Stimulated activated naive CD8-positive, alpha-beta T cell treated with anti-CD3 and anti-CD28 coated beads, Interleukin-15, Interleukin-2, amounts not matched to agents 100 U/mL and 50 U/mL, for 24 hours (primary cell): ENCODE results near the gene TRAF7.
"Not testable (repeated sequence)": the region's sequence is repeated elsewhere in the genome, so short reads cannot be mapped to it uniquely, and the experiment has no call there.

Source experiments
- ATAC-seq: fragments of 150-1000 bp; cut with Tn5 transposase; one replicate; pipeline ENCODE4 v1.10.0; 2021
- DNase-seq: peaks from one replicate; pipeline ENCODE4 v3.0.0; 2021

The TRAF7 gene

DNA sequence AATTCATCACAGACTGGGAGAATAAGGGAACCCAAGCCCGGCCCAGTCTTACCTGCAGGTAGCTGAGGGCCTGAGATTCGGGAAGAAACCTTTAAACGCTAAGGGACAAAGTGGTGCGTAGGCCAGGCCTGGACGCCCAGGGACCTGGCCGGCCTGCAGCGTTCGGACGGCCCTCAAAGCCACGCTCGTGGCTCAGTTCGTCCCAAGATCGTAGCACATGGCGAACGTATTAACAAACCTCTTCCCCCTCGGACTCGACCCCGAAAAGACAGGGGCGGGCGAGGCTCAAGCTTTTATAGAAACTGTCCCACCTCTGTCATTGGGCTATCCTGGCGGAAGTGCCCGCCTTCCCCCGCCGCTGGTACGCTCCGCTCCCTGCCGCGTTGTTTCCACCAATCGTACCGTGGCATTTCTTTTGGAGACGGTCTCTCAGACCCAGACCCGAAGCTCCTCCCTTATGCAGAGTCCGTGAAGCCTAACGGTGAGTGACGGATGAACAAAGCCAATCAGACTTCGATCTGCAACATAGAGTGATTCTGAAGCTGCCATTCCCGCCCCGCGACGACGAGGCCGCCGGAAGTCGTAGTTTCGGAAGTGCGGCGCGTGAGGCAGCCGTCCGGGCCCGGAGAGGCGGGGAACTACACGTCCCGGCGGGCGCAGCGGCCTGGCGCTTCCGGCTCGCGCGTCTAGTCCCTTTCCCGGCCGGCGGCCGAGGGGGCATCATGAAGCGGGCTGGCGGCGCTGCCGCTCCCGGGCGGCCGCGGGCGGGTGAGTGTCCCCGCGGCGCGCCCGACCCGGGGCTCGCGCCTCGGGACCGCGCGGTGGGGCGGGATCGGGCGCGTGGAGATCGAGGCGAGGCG is at the start of gene TRAF7:
Gene TRAF7 (plus strand): TSS at position 692 of the 860 bp plus-strand sequence. CDS start 8,139 bp downstream, outside the sequence.
- peak; percentile 92 for ATAC-seq

GRCh38 chr16:2106211-2106610 is 49.4 kb upstream of the TRAF7 start:
- DNase-seq, ATAC-seq: not testable (repeated sequence)

More for the DNA sequence above, at the start of gene TRAF7:
- peak; percentile 96 for DNase-seq

DNA sequence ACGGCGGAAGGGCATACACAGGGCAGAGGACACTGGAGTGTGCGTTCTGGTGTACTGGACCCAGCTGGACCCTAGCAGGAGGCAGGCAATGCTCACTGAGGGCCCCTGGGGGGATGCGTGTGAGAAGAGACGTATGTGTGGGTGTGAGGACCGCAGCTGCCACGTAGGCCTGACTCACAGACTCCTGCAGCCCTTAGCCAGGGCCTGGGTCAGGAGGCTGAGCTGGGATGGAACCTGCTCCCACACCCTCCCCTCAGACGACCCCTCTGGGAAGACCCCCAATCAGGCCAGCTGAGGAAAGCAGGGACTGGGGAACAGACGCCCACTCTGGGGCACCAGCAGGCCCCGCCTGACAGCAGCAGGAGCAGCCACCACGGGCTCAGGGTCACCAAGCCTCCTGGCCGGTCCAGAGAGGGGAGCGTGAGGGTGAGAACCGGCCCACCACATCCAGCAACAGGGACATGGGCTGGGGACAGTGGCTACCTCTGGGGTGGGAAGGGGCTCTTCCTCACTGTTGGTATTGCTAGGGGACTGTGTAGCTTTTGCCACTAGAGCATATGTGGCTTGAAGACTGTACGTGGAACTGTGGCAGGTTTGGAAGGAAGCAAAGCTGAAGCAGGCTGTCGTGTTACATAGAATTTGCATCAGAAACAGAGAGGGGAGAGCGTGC is 48.3 kb upstream of the TRAF7 start:
- not testable (repeated sequence) for DNase-seq, ATAC-seq

DNA sequence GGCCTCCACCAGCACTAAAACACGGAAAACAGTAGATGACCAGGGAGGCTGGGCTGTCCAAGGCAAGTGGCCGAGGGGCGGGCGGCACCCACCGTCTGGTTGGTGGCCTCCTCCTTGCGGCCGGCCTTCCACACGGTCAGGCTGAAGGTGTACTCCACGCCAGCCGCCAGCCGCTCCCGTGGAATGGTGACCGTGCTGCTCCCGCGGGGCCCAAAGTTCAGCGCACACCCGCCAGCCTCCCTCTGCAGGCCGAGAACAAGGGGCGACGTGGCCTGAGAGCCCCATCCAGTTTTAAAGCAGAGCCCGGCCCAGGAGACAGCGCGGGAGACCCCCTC is 47.8 kb upstream of the TRAF7 start:
- DNase-seq, ATAC-seq: not testable (repeated sequence)

GRCh38 chr16:2108446-2109270 is 46.9 kb upstream of the TRAF7 start:
- not testable (repeated sequence) for DNase-seq, ATAC-seq

DNA sequence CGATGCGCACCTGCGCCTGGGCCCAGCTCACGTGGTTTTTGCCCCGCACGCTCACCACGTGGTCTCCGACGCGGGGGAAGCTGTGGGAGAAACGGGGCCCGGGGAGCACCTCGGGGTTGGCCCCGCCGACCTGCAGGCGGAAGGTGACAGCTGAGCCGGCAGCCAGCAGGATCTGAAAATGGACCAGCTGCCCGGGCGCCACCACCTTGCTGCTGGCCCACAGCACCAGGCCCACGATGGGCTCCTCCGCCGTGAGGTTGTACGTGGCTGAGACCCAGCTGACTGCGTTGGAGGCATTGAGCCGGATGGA is 46.4 kb upstream of the TRAF7 start:
- DNase-seq, ATAC-seq: not testable (repeated sequence)

- not testable (repeated sequence) for ATAC-seq, DNase-seq
Observed at GRCh38 chr16:2109872-2110271, 45.7 kb upstream of the TRAF7 start.

- DNase-seq, ATAC-seq: not testable (repeated sequence)
Observed at GRCh38 chr16:2110332-2111008, 45.1 kb upstream of the TRAF7 start.

- DNase-seq, ATAC-seq: not testable (repeated sequence)
Observed at GRCh38 chr16:2111009-2111353, 44.6 kb upstream of the TRAF7 start.

GRCh38 chr16:2111412-2112335 is 43.9 kb upstream of the TRAF7 start:
- ATAC-seq, DNase-seq: not testable (repeated sequence)

GRCh38 chr16:2112539-2113106 is 43.0 kb upstream of the TRAF7 start:
- ATAC-seq, DNase-seq: not testable (repeated sequence)

GRCh38 chr16:2114225-2114624 is 41.4 kb upstream of the TRAF7 start:
- ATAC-seq, DNase-seq: not testable (repeated sequence)

DNA sequence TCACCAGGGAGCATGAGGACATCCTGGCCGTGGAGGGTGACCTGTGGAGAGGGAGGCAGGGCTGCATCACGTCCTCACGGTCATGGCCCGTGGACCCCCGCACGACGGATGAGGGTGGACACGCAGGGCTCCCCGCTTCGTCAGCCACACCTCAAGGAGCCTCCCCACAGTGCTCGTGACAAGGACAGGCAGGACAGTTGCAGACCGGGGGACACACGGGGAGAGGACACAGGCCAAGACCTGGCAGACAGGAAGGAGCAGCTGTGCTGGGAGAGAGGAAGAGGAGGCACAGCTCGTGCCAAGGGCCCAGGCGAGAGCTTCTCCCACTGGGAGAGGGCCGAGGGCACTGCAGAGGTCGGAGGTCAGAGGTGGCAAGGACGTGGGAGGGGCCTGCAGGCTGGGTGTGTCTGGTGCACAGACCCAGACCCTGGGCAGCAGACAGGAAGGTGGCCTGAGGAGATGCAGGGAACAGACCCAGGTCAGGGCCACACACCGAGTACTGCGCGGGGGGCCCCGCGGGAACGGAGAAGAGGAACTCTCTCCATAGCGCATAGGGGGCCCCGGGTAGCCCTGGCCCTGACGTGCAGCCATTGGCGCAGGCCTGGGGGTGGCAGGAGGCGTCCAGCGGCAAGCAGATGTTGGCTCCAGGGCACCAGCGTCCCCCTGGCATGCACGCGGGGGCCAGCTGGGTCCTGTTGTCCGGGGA is 40.5 kb upstream of the TRAF7 start:
- not testable (repeated sequence) for ATAC-seq, DNase-seq

- DNase-seq (no peak), ATAC-seq (no peak)
Observed at GRCh38 chr16:2115591-2115973, 40.0 kb upstream of the TRAF7 start.

DNA sequence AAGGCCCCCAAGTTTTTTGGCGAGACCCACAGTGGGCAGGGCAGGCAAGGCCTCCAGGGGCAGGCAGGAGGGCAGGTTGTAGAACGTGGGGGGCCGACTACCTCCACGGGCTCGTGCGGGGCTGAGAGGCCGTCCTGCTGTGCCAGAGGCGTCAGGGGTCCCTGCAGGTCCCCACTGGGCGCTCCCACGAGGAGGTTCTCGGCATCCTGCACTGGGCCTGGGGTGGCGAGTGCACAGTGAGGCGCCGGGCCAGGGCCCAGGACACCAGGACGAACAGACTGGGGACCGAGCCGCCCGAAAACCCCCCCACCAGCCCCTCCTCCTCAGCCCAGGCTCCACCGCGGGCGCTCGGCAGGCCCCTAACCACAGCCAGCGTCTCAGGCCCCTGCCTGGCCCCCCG is 39.2 kb upstream of the TRAF7 start:
- not testable (repeated sequence) for ATAC-seq, DNase-seq

GRCh38 chr16:2117341-2117740 is 38.2 kb upstream of the TRAF7 start:
- not testable (repeated sequence) for DNase-seq, ATAC-seq

- ATAC-seq, DNase-seq: not testable (repeated sequence)
Observed at GRCh38 chr16:2117960-2118722, 37.4 kb upstream of the TRAF7 start.

DNA sequence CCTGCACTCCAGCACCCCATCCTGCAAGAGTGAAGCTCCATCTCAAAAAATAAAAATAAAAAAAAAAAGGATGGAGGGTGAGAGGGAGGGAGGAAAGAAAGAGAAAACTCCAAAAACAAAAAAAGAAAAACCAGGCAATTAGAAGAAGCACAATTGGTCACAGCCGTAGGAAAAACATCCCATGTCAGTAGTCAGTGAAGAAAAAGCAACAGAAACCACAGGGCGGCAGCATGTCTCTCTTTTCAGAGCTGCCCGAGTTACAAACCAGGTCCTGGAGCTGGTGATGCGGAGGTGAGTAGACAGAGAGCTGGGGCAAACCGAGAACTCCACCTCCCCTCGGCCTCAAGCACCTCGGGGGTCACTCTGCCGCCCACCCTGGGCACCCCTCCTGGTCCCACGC is 34.3 kb upstream of the TRAF7 start:
- peak; percentile 26 for ATAC-seq
- not testable (repeated sequence) for DNase-seq

DNA sequence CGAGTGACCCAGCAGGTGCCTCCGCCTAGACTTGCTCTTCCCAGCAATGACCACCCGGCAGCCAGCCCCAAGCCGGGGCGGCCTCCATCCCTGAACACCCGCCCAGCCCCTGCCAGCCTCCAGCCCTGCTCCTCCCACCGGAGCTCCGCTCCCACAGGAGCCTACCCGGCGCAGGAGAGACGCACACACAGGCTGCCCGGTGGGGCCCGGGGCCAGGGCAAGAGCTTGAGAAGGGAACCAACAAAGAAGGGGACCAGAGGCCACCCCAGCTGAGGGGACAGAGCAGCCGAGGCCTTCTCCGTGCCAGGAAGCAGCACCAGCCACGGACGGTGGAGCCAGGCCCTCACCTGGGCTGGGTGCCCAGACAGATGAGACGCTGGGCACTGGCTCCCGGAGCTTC is 33.7 kb upstream of the TRAF7 start:
- DNase-seq (no peak), ATAC-seq (no peak)
